ENCODE measurements around the gene KBTBD8.
A peak's percentile ranks its signal among the peaks of the same experiment; 100 is the strongest.

Gene KBTBD8

GRCh38 chr3:66998113-66998903 is at the start of gene KBTBD8:
Gene KBTBD8 (plus strand): TSS chr3:66998307. CDS start chr3:66998356, 49 bp downstream.
- DNase-seq (ENCODE audit: low read depth in 2 of 2) = peak; percentile 14 to 93

- DNase-seq (ENCODE audit: low read depth in 2 of 2) = no peak
These were observed 49.3 kb upstream of the KBTBD8 start for GRCh38 chr3:66948838-66949237.

GRCh38 chr3:66949898-66950297 is 48.2 kb upstream of the KBTBD8 start:
- DNase-seq (ENCODE audit: low read depth in 2 of 2) = no peak

GRCh38 chr3:66952357-66952756 is 45.8 kb upstream of the KBTBD8 start:
- DNase-seq (ENCODE audit: low read depth in 2 of 2) = no peak

DNA sequence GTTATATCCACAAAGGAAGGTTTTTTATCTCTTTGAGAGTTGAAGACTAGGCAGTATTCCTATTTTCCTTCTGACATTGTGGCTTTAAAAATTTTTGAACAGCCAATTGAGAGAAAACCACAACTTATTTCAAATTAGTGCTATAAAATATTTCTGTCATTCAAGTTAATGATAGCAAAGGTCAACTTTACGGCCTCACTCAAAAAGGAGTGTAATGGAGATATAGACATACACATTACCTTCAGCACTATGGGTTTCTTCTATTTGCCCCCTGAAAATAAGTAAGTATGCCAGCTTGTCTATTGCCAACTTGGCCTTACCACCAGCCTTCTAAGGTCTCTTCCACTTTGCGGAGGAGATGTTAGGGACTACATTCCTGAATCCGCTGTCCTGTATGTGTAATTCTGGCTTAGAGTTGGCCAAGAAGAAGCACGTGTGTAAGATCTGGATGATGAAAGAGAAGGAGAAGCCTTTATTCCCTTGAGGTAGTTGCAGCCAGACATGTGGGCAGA is 44.1 kb upstream of the KBTBD8 start:
- DNase-seq (ENCODE audit: low read depth in 2 of 2) = no peak

- DNase-seq (ENCODE audit: low read depth in 2 of 2) = no peak
These were observed 41.4 kb upstream of the KBTBD8 start for GRCh38 chr3:66956742-66957141.

DNA sequence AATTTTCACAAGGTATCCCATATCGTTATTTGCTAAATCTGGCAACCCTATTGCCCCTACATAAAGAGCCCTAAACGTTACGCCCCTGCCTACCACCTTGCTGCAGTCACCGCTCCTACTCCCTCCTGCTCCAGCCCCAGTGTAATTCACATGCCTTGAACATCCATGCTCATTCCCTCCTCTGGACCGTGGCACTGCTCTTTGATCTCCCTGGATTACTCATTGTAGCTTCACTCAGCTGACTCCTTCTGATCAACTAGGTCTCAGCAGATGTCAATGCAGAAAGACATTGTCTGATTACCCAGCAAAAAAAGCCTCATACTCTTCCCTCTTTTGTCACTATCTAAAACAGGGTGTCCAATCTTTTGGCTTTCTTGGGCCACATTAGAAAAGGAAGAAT is 40.7 kb upstream of the KBTBD8 start:
- DNase-seq (ENCODE audit: low read depth in 2 of 2) = no peak

- no peak for DNase-seq (ENCODE audit: low read depth in 2 of 2)
These were observed 40.0 kb upstream of the KBTBD8 start for GRCh38 chr3:66958067-66958466.

DNA sequence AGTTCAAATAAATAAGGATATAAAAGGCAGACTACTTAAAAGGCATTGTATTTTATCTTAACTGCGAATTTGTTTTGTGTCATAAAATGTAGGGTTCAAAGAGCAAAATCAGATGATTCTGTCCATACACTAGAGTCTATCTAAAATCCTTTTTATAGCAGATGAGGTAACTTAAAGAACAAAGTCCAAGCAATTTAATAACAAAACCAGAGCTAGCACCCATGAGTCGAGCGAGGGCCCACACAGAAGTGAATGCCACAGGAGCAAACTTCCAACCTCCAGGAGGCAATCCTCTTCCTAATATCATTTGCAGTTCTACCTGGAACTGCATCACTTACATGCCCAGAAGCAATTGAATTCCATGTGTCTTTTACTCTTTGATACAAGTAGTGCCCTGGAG is 35.4 kb upstream of the KBTBD8 start:
- no peak for DNase-seq (ENCODE audit: low read depth in 2 of 2)

- DNase-seq (ENCODE audit: low read depth in 2 of 2) = no peak
These were observed 26.9 kb upstream of the KBTBD8 start for GRCh38 chr3:66971245-66971644.

GRCh38 chr3:66971891-66972551 is 26.1 kb upstream of the KBTBD8 start:
- peak; percentile 29 to 52 for DNase-seq (ENCODE audit: low read depth in 2 of 2)

GRCh38 chr3:66980791-66981190 is 17.3 kb upstream of the KBTBD8 start:
- DNase-seq (ENCODE audit: low read depth in 2 of 2) = no peak

DNA sequence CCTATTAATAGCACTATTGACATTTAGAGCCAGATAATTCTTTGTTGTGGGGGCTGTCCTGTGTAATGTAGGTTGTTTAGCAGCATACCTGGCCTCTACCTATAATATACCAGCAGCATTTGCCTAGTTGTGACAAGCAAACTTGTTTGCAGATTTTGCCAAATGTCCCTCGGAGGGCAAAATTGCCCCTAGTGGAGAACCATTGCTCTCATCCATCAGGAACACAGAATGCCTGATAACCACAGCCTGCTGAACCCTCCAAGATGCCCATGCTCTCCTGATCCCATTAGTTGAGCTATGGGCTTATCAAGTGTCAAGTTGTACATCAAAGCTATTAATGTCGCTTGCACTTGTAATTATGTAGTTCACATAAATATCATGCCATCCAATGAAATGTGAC is 15.0 kb upstream of the KBTBD8 start:
- no peak for DNase-seq (ENCODE audit: low read depth in 2 of 2)

- no peak for DNase-seq (ENCODE audit: low read depth in 2 of 2)
These were observed 12.7 kb upstream of the KBTBD8 start for GRCh38 chr3:66985336-66985920.

DNA sequence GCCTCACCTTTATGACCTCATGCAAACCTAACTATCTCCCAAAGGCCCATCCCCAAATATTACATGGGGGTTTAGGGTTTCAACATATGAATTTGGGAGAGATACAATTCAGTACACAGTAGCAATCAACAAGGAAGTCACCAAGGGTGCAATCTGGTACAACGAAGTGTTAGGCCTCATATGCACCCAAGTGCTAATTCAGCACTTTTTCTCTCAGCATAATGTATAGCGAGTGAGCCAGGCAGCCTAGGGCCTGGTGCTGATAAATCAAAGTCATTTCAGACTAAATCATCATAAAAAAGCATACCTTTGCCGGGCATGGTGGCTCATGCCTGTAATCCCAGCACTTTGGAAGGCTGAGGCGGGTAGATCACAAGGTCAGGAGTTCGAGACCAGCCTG is 11.7 kb upstream of the KBTBD8 start:
- DNase-seq (ENCODE audit: low read depth in 2 of 2) = no peak

DNA sequence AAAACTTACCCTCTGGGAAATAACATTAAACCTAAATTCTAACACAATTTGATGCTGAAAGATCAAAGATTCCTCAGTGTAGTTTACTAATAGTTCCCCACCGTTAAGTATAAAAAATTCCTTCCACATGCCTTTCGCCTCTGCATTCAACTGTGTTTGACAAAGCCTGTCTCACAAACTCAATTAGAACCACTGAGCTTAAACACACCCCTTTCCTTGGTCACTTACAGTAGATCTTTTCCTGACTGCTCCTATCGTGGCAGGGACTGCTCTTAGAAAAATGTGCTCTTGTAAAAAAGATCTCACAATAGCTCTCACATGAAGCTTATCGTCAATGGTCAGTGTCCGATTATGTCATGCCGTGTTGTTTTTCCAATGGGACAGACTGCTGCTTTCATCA is 8.9 kb upstream of the KBTBD8 start:
- no peak for DNase-seq (ENCODE audit: low read depth in 2 of 2)

DNA sequence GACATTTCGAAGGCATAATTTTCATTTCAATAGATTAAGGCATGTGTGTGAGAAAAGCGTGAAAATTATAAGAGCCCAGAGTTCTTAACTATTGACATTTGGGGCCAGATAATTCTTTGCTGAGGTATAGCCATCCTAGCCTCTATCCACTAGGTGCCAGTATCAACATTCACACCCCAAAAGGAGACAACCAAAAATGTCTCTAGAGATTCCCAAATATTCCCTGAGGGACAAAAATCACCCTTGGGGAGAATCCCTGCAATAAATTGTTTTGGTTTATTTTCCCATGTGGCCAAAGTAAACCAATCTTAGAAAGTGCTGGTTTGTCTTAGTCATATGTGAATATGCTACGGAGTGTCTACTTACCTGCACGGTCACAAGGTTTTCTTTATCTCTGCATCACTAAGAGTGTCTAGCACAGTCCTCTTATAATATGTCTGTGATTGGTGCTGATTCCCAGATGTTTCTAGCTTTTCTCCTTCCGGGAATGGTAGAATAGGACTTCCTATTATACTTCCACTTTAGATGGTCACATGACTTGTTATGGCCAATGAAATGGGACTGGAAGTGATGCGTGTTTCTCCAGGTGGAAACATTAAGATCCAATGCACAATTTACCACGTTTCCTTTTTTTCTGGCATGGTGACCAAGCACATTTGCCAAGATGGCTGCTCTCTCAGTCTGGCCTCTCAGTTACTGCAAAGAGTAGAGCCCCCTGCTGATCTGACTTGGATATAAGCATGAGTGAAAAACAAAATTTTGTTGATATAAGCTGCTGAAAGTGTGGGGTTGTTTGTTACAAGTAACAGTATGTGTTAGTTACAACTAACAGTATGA is 8.0 kb upstream of the KBTBD8 start:
- no peak for DNase-seq (ENCODE audit: low read depth in 2 of 2)

DNA sequence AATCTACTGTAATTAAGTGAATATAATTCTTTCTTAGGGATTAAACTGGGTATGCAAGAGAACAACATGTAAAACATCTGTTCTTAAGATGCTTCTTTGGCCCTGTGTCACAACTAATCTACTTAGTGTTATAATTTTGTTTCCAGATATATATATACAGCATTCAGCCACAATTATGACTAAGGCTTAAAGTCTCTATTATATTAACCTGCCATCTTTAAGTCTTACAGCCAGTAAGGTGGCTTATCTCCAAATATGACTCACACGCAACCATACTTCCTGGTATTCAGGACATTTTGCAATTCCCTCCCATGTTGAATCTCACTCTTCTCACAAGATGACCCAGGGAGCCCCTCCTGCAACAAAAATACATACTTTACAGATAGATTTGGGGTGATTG is 6.6 kb upstream of the KBTBD8 start:
- no peak for DNase-seq (ENCODE audit: low read depth in 2 of 2)

DNA sequence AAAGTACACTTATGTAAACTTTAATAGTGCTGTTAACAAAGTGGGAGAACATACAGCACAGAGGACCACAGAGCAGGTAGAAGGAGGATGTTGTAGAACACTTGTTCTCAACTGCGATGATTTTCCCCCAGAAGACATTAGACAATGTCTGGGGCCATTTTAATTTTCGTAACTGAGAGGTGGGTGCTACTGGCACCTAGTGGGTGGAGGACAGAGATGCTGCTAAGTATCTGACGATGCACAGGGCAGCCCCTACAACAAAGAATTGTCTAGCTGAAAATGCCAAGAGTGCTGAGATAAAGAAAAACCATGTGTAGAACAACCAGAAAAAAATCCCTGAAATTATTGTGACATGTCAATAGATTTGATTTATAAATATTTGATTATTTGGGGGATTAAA is 5.0 kb upstream of the KBTBD8 start:
- DNase-seq (ENCODE audit: low read depth in 2 of 2) = no peak

GRCh38 chr3:66994588-66994987 is 3.5 kb upstream of the KBTBD8 start:
- DNase-seq (ENCODE audit: low read depth in 2 of 2) = no peak

GRCh38 chr3:66996696-66997095 is 1.4 kb upstream of the KBTBD8 start:
- DNase-seq (ENCODE audit: low read depth in 2 of 2) = no peak

GRCh38 chr3:66997560-66998112 is 471 bp upstream of the KBTBD8 start:
- DNase-seq (ENCODE audit: low read depth in 2 of 2) = peak in 1 of 2 experiments; percentile 97
